ENCODE measurements around the gene CAMK2A. TPM values are rescaled to one million over a fixed set of nuclear protein-coding genes. Genes with fewer than 3 reads are reported as not detected.

The CAMK2A gene
- total and polyA plus RNA-seq, 2 donors (not counting 1 experiment from before 2014, with no cell fraction given), result 2.1 to 3.1 TPM

- Histone ChIP-seq H3K4me1 (ENCODE audit: control insufficient read depth, extremely low read depth, insufficient read depth, low read length) (peaks cover 14% of the 10 kb centered on the region), H3K79me2 (ENCODE audit: control insufficient read depth, insufficient read depth, low read length) (no peaks in the 10 kb centered on the region), H3K4me3 (replicated peaks in 1 of 4; ENCODE audit: control extremely low read depth in 1 of 4, insufficient read depth in 1 of 4, low read depth in 3 of 4, low read length in 4 of 4) (no peak overlapping the region), H3K4me2 (ENCODE audit: extremely low read depth, insufficient read depth, low read length) (no peak overlapping the region), H3K27ac (ENCODE audit: insufficient read depth, low read length) (no peak overlapping the region), H3K9ac (ENCODE audit: insufficient read depth, low read length) (no peak overlapping the region), H3K27me3 (ENCODE audit: control insufficient read depth, insufficient read depth, low read length) (peaks cover 2% of the 10 kb centered on the region), H3K9me3 (ENCODE audit: control insufficient read depth, insufficient read depth, low read depth, low read length) (no peaks in the 10 kb centered on the region), H2AFZ (ENCODE audit: low read length) (no peak overlapping the region), H3K36me3 (ENCODE audit: control insufficient read depth, insufficient read depth, low read length) (no peaks in the 10 kb centered on the region), H4K20me1 (ENCODE audit: control insufficient read depth, extremely low read depth, insufficient read depth, low read length) (no peaks in the 10 kb centered on the region)
- DNase-seq (ENCODE audit: low read depth in 2 of 2), result no peak
- TF ChIP-seq CTCF (conservative IDR thresholded peaks at IDR 0.05 in 1 of 2, IDR thresholded peaks at IDR 0.05 in 1 of 2; ENCODE audit: low read depth in 1 of 2, low read length in 2 of 2) (no peak), EZH2 (IDR thresholded peaks at IDR 0.05; ENCODE audit: low read length, missing control alignments) (no peak)
Observed at GRCh38 chr5:150247726-150248125, 41.8 kb downstream of the CAMK2A start.

- no peak overlapping the region for H3K9ac ChIP-seq (ENCODE audit: insufficient read depth, low read length)
- no peak overlapping the region for H3K27ac ChIP-seq (ENCODE audit: insufficient read depth, low read length)
- no peaks in the 10 kb centered on the region for H3K9me3 ChIP-seq (ENCODE audit: control insufficient read depth, insufficient read depth, low read depth, low read length)
- H3K4me3 ChIP-seq (replicated peaks in 1 of 4; ENCODE audit: control extremely low read depth in 1 of 4, insufficient read depth in 1 of 4, low read depth in 3 of 4, low read length in 4 of 4), result no peak overlapping the region
- H3K79me2 ChIP-seq (ENCODE audit: control insufficient read depth, insufficient read depth, low read length), result no peaks in the 10 kb centered on the region
- H3K4me1 ChIP-seq (ENCODE audit: control insufficient read depth, extremely low read depth, insufficient read depth, low read length), result peaks cover 14% of the 10 kb centered on the region
- H3K36me3 ChIP-seq (ENCODE audit: control insufficient read depth, insufficient read depth, low read length), result no peaks in the 10 kb centered on the region
- no peak for TF ChIP-seq EZH2 (IDR thresholded peaks at IDR 0.05; ENCODE audit: low read length, missing control alignments)
- TF ChIP-seq CTCF (conservative IDR thresholded peaks at IDR 0.05 in 1 of 2, IDR thresholded peaks at IDR 0.05 in 1 of 2; ENCODE audit: low read depth in 1 of 2, low read length in 2 of 2), result no peak
- no peaks in the 10 kb centered on the region for H3K27me3 ChIP-seq (ENCODE audit: control insufficient read depth, insufficient read depth, low read length)
- no peaks in the 10 kb centered on the region for H4K20me1 ChIP-seq (ENCODE audit: control insufficient read depth, extremely low read depth, insufficient read depth, low read length)
- H3K4me2 ChIP-seq (ENCODE audit: extremely low read depth, insufficient read depth, low read length), result no peak overlapping the region
- DNase-seq (ENCODE audit: low read depth in 2 of 2), result no peak
- no peak overlapping the region for H2AFZ ChIP-seq (ENCODE audit: low read length)
Observed at GRCh38 chr5:150246835-150247234, 42.7 kb downstream of the CAMK2A start.

- TF ChIP-seq EZH2 (IDR thresholded peaks at IDR 0.05; ENCODE audit: low read length, missing control alignments) (no peak), CTCF (conservative IDR thresholded peaks at IDR 0.05 in 1 of 2, IDR thresholded peaks at IDR 0.05 in 1 of 2; ENCODE audit: low read depth in 1 of 2, low read length in 2 of 2) (no peak)
- Histone ChIP-seq H2AFZ (ENCODE audit: low read length) (no peak overlapping the region), H3K4me2 (ENCODE audit: extremely low read depth, insufficient read depth, low read length) (no peak overlapping the region), H3K27ac (ENCODE audit: insufficient read depth, low read length) (no peak overlapping the region), H3K27me3 (ENCODE audit: control insufficient read depth, insufficient read depth, low read length) (no peaks in the 10 kb centered on the region), H3K4me3 (replicated peaks in 1 of 4; ENCODE audit: control extremely low read depth in 1 of 4, insufficient read depth in 1 of 4, low read depth in 3 of 4, low read length in 4 of 4) (no peak overlapping the region), H4K20me1 (ENCODE audit: control insufficient read depth, extremely low read depth, insufficient read depth, low read length) (no peaks in the 10 kb centered on the region), H3K9me3 (ENCODE audit: control insufficient read depth, insufficient read depth, low read depth, low read length) (no peaks in the 10 kb centered on the region), H3K79me2 (ENCODE audit: control insufficient read depth, insufficient read depth, low read length) (no peaks in the 10 kb centered on the region), H3K4me1 (ENCODE audit: control insufficient read depth, extremely low read depth, insufficient read depth, low read length) (peaks cover 14% of the 10 kb centered on the region), H3K9ac (ENCODE audit: insufficient read depth, low read length) (no peak overlapping the region), H3K36me3 (ENCODE audit: control insufficient read depth, insufficient read depth, low read length) (no peaks in the 10 kb centered on the region)
- no peak for DNase-seq (ENCODE audit: low read depth in 2 of 2)
Observed at GRCh38 chr5:150246429-150246828, 43.1 kb downstream of the CAMK2A start.

Measured in fibroblast of lung (primary cell).